Measurements from ENCODE around the gene SFXN3. TPM values are rescaled to one million over a fixed set of nuclear protein-coding genes. Genes with fewer than 3 reads are reported as not detected.
A peak's percentile ranks its signal among the peaks of the same experiment; 100 is the strongest.

Gene SFXN3
- total RNA-seq, 1 donor from 2014 or later: 13.4 TPM

DNA sequence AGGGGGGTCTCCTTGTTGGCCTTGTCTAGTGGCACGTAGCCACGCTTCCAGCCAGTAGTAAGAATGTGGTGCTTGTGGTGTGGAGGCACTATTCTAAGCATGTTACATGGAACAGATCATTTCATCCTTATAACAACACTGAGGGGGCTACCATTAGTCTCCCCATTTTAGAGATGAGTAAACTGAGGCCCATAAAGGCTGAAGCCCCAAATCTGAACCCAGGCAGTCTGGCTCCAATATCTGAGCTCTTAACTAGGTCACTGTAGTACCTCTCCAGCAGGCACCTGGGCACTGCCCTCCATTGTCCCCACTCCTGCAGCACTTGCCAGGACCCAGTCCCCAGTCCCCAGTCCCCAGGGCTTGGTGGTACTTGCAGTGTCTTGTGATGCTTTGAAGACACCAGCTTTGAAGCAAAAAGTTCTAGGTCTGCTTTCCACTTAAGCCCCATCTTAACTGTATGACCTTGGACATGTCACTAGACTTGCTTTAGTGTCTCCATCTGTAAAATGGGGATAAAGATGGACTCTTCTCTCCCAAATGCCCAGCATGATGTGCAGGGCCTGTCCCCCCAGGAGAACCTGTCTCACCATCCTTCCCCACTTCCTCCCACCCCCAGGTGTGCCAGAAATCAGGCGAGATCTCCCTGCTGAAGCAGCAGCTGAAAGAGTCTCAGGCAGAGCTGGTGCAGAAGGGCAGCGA lies 25.0 kb upstream of the SFXN3 start:
- Histone ChIP-seq H3K27ac (replicated peaks) (peak overlapping the region; percentile 76), H3K4me3 (no peak overlapping the region), H3K4me1 (peaks cover 81% of the 10 kb centered on the region), H3K9me3 (replicated peaks) (no peaks in the 10 kb centered on the region), H3K36me3 (peaks cover 50% of the 10 kb centered on the region), H3K27me3 (ENCODE audit: low read depth) (no peaks in the 10 kb centered on the region)
- no peak for DNase-seq
- TF ChIP-seq CTCF (IDR thresholded peaks at IDR 0.05; ENCODE audit: borderline replicate concordance): no peak
- intact Hi-C loops (cut with micrococcal nuclease): no loop called here

DNA sequence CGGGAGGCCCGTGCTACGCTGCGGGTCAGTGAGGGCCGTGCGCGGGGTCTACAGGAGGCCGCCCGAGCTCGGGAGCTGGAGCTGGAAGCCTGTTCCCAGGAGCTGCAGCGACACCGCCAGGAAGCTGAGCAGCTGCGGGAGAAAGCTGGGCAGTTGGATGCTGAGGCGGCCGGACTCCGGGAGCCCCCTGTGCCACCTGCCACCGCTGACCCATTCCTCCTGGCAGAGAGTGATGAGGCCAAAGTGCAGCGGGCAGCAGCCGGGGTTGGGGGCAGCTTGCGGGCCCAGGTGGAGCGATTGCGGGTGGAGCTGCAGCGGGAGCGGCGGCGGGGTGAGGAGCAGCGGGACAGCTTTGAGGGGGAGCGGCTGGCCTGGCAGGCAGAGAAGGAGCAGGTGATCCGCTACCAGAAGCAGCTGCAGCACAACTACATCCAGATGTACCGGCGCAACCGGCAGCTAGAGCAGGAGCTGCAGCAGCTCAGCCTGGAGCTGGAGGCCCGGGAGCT lies 24.4 kb upstream of the SFXN3 start:
- TF ChIP-seq CTCF (IDR thresholded peaks at IDR 0.05; ENCODE audit: borderline replicate concordance): no peak
- Histone ChIP-seq H3K4me1 (peaks cover 77% of the 10 kb centered on the region), H3K27ac (replicated peaks) (peak overlapping the region; percentile 76), H3K27me3 (ENCODE audit: low read depth) (no peaks in the 10 kb centered on the region), H3K9me3 (replicated peaks) (no peaks in the 10 kb centered on the region), H3K36me3 (peaks cover 50% of the 10 kb centered on the region), H3K4me3 (no peak overlapping the region)
- intact Hi-C loops (cut with micrococcal nuclease): no loop called here
- no peak for DNase-seq

- no peak for DNase-seq
- intact Hi-C loops (cut with micrococcal nuclease): no loop called here
- Histone ChIP-seq H3K4me3 (no peak overlapping the region), H3K36me3 (peaks cover 50% of the 10 kb centered on the region), H3K9me3 (replicated peaks) (no peaks in the 10 kb centered on the region), H3K27me3 (ENCODE audit: low read depth) (no peaks in the 10 kb centered on the region), H3K27ac (replicated peaks) (peak overlapping the region; percentile 76), H3K4me1 (peaks cover 77% of the 10 kb centered on the region)
- no peak for TF ChIP-seq CTCF (IDR thresholded peaks at IDR 0.05; ENCODE audit: borderline replicate concordance)
These were observed 23.8 kb upstream of the SFXN3 start for GRCh38 chr10:101007099-101007711.

- Histone ChIP-seq H3K27me3 (ENCODE audit: low read depth) (no peaks in the 10 kb centered on the region), H3K27ac (replicated peaks) (peak overlapping the region; percentile 76), H3K4me3 (no peak overlapping the region), H3K36me3 (peaks cover 42% of the 10 kb centered on the region), H3K4me1 (peaks cover 77% of the 10 kb centered on the region), H3K9me3 (replicated peaks) (no peaks in the 10 kb centered on the region)
- TF ChIP-seq CTCF (IDR thresholded peaks at IDR 0.05; ENCODE audit: borderline replicate concordance): no peak
- intact Hi-C loops (cut with micrococcal nuclease): no loop called here
- DNase-seq: no peak
These were observed 22.9 kb upstream of the SFXN3 start for GRCh38 chr10:101007915-101008822.

- no peaks in the 10 kb centered on the region for H3K27me3 ChIP-seq (ENCODE audit: low read depth)
- TF ChIP-seq CTCF (IDR thresholded peaks at IDR 0.05; ENCODE audit: borderline replicate concordance): no peak
- peaks cover 35% of the 10 kb centered on the region for H3K36me3 ChIP-seq
- intact Hi-C loops (cut with micrococcal nuclease): no loop called here
- H3K9me3 ChIP-seq (replicated peaks): no peaks in the 10 kb centered on the region
- H3K4me3 ChIP-seq: no peak overlapping the region
- H3K4me1 ChIP-seq: peaks cover 76% of the 10 kb centered on the region
- H3K27ac ChIP-seq (replicated peaks): peak overlapping the region; percentile 76
- no peak for DNase-seq
These were observed 22.1 kb upstream of the SFXN3 start for GRCh38 chr10:101008823-101009423.
